H9 (cell line): ENCODE measurements around the gene MGRN1. TPM values are rescaled to one million over a fixed set of nuclear protein-coding genes. Genes with fewer than 3 reads are reported as not detected.

ENCODE experiments used
- DNase-seq: peaks from one replicate; pipeline ENCODE4 v3.0.0-alpha.2; 2017
- H2AFZ ChIP-seq: one replicate; pipeline ENCODE4 v1.6.1; 2013; ENCODE audit warnings: mild to moderate bottlenecking, low read length, control low read depth, moderate library complexity
- H2AK5ac ChIP-seq: 2 replicates; pipeline ENCODE4 v1.6.1; 2013; ENCODE audit warnings: low read length, control low read depth, mixed read lengths; ENCODE audit not compliant: insufficient read length
- H2BK120ac ChIP-seq: one replicate; pipeline ENCODE4 v1.6.1; 2013; ENCODE audit warnings: low read depth, mild to moderate bottlenecking, low read length, control low read depth, inconsistent platforms; ENCODE audit not compliant: poor library complexity, severe bottlenecking
- H2BK12ac ChIP-seq: 2 replicates; pipeline ENCODE4 v1.6.1; 2013; ENCODE audit warnings: low read length, control low read depth, mixed read lengths, low read depth; ENCODE audit not compliant: insufficient read length
- H2BK15ac ChIP-seq: 2 replicates; pipeline ENCODE4 v1.6.1; 2013; ENCODE audit warnings: low read depth, low read length, control low read depth
- H2BK20ac ChIP-seq: one replicate; pipeline ENCODE4 v1.6.1; 2013; ENCODE audit warnings: low read depth, mild to moderate bottlenecking, low read length, control low read depth, inconsistent platforms; ENCODE audit not compliant: poor library complexity, severe bottlenecking
- H2BK5ac ChIP-seq: 2 replicates; pipeline ENCODE4 v1.6.1; 2013; ENCODE audit warnings: low read length, control low read depth, mixed read lengths; ENCODE audit not compliant: insufficient read length
- H3K14ac ChIP-seq: 2 replicates; pipeline ENCODE4 v1.6.1; 2013; ENCODE audit warnings: low read length, control low read depth; ENCODE audit not compliant: insufficient read depth
- H3K18ac ChIP-seq: 2 replicates; pipeline ENCODE4 v1.6.1; 2013; ENCODE audit warnings: low read depth, mild to moderate bottlenecking, mixed read lengths, low read length, control low read depth; ENCODE audit not compliant: insufficient read length
- H3K23ac ChIP-seq: 2 replicates; pipeline ENCODE4 v1.6.1; 2013; ENCODE audit warnings: low read length, control low read depth, mixed read lengths, low read depth; ENCODE audit not compliant: insufficient read length
- H3K23me2 ChIP-seq: 2 replicates; pipeline ENCODE4 v1.6.1; 2013; ENCODE audit warnings: low read depth, mild to moderate bottlenecking, mixed read lengths, low read length, control low read depth; ENCODE audit not compliant: insufficient read length, poor library complexity, severe bottlenecking
- H3K27ac ChIP-seq: 2 replicates; pipeline ENCODE4 v1.5.1; 2013; ENCODE audit warnings: low read length, control low read depth, mixed read lengths, low read depth; ENCODE audit not compliant: insufficient read length
- H3K27me3 ChIP-seq: 2 replicates; pipeline ENCODE4 v1.6.1; 2013; ENCODE audit warnings: low read length, control low read depth, inconsistent platforms; ENCODE audit not compliant: insufficient read depth
- H3K4ac ChIP-seq: 2 replicates; pipeline ENCODE4 v1.6.1; 2013; ENCODE audit warnings: low read depth, mild to moderate bottlenecking, control low read depth, inconsistent platforms, low read length, moderate library complexity
- H3K4me1 ChIP-seq: 2 replicates; pipeline ENCODE4 v1.6.1; 2013; ENCODE audit warnings: low read length, control low read depth, inconsistent platforms; ENCODE audit not compliant: insufficient read depth
- H3K4me2 ChIP-seq: 2 replicates; pipeline ENCODE4 v1.6.1; 2013; ENCODE audit warnings: low read length, control low read depth, mixed read lengths; ENCODE audit not compliant: insufficient read length, insufficient read depth
- H3K56ac ChIP-seq: 2 replicates; pipeline ENCODE4 v1.6.1; 2013; ENCODE audit warnings: low read depth, mild to moderate bottlenecking, mixed read lengths, low read length, control low read depth; ENCODE audit not compliant: insufficient read length
- H3K79me1 ChIP-seq: 2 replicates; pipeline ENCODE4 v1.6.1; 2013; ENCODE audit warnings: low read depth, mild to moderate bottlenecking, moderate library complexity, low read length, control low read depth, inconsistent platforms; ENCODE audit not compliant: insufficient read depth, poor library complexity, severe bottlenecking
- H3K79me2 ChIP-seq: 2 replicates; pipeline ENCODE4 v1.6.1; 2013; ENCODE audit warnings: low read length, control low read depth, inconsistent platforms; ENCODE audit not compliant: insufficient read depth
- H3K9ac ChIP-seq: 2 replicates; pipeline ENCODE4 v1.6.1; 2013; ENCODE audit warnings: low read length, control low read depth, mixed read lengths; ENCODE audit not compliant: insufficient read length; ENCODE audit errors: extremely low read depth
- H3K9me3 ChIP-seq: one replicate; pipeline ENCODE4 v1.6.1; 2013; ENCODE audit warnings: low read depth, low read length, inconsistent platforms; ENCODE audit not compliant: control insufficient read depth
- H3T11ph ChIP-seq: one replicate; pipeline ENCODE4 v1.6.1; 2013; ENCODE audit warnings: mild to moderate bottlenecking, low read length, control low read depth, inconsistent platforms
- H4K20me1 ChIP-seq: one replicate; pipeline ENCODE4 v1.6.1; 2013; ENCODE audit not compliant: control insufficient read depth, insufficient read length, insufficient read depth
- H4K5ac ChIP-seq: 2 replicates; pipeline ENCODE4 v1.6.1; 2013; ENCODE audit warnings: low read depth, mild to moderate bottlenecking, mixed read lengths, low read length, control low read depth; ENCODE audit not compliant: insufficient read length
- H4K8ac ChIP-seq: replicated peaks from 2 replicates; pipeline ENCODE4 v1.6.1; 2013; ENCODE audit warnings: low read length, control low read depth, mixed read lengths, low read depth; ENCODE audit not compliant: insufficient read length
- H4K91ac ChIP-seq: 2 replicates; pipeline ENCODE4 v1.6.1; 2013; ENCODE audit warnings: low read depth, mild to moderate bottlenecking, moderate library complexity, mixed read lengths, low read length, control low read depth; ENCODE audit not compliant: insufficient read length
- H3K27ac Mint-ChIP-seq, 3 experiments: 2 replicates in 2 of 3; 3 replicates in 1 of 3; pipeline ENCODE4 v1.8.0; 2020 to 2021; ENCODE audit warnings: mixed read lengths in 3 of 3, mild to moderate bottlenecking in 1 of 3, moderate library complexity in 1 of 3
- H3K27me3 Mint-ChIP-seq: 2 replicates; pipeline ENCODE4 v1.8.0; 2021; ENCODE audit warnings: low read depth, mild to moderate bottlenecking, moderate library complexity, mixed read lengths
- H3K36me3 Mint-ChIP-seq, 3 experiments: 2 replicates in 2 of 3; 3 replicates in 1 of 3; pipeline ENCODE4 v1.8.0; 2020 to 2021; ENCODE audit warnings: low read depth in 3 of 3, mixed read lengths in 3 of 3; ENCODE audit not compliant: insufficient read depth in 1 of 3
- H3K4me1 Mint-ChIP-seq, 2 experiments: 2 replicates each; pipeline ENCODE4 v1.8.0; 2020; ENCODE audit warnings: mixed read lengths in 2 of 2
- H3K4me3 Mint-ChIP-seq, 2 experiments: 2 replicates in 1 of 2; 3 replicates in 1 of 2; pipeline ENCODE4 v1.8.0; 2020 to 2021; ENCODE audit warnings: mild to moderate bottlenecking in 2 of 2, mixed read lengths in 2 of 2, moderate library complexity in 1 of 2
- H3K9me3 Mint-ChIP-seq, 2 experiments: 2 replicates in 1 of 2; 3 replicates in 1 of 2; pipeline ENCODE4 v1.8.0; 2020; ENCODE audit warnings: mild to moderate bottlenecking in 2 of 2, mixed read lengths in 2 of 2, moderate library complexity in 1 of 2
- CTCF ChIP-seq: fragments of 200-600 bp; sonication (generic); conservative IDR thresholded peaks from 3 replicates; pipeline ENCODE4 v1.8.0; 2021; ENCODE audit warnings: antibody characterized with exemption, mild to moderate bottlenecking
- WGBS: extraction: QIAGEN DNeasy Blood & Tissue Kit; methylation state at CpG from one replicate; pipeline ENCODE4 v1.1.7; 2013; ENCODE audit warnings: missing lambda C conversion rate, low lambda C conversion rate, mixed read lengths; ENCODE audit not compliant: insufficient read length; ENCODE audit errors: extremely low coverage; 5-methylcytosine and 5-hydroxymethylcytosine counted together
- total RNA-seq: library from RNA; stranded (reverse); gene quantifications from 2 replicates; pipeline ENCODE4 v1.2.1, GENCODE V29; 2021

The MGRN1 gene
- total RNA-seq, 1 experiment from 2014 or later: 91.6 TPM

DNA sequence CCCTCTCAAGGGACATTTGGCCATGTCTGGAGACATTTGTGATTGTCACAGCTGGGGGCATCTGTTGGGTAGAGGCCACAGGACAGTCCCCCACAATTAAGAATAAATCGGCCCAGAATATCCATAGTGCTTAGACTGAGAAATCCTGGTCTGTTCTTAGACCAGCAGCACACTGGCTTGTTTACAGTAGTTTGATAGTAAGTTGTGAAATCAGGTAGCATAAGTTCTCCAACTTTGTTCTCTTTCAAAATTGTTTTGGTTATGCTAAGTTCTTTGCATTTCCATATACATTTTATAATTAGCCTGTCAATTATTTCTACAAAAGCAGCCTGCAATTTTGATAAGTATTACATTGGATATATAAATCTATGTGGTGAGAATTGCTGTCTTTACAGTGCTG lies 6.8 kb downstream of the MGRN1 start:
- Histone ChIP-seq H3K23ac (no peak overlapping the region), H3K18ac (no peak overlapping the region), H4K5ac (no peak overlapping the region), H2BK15ac (no peak overlapping the region), H4K8ac (no peak overlapping the region), H2BK120ac (no peak overlapping the region), H3T11ph (no peak overlapping the region), H3K9ac (no peak overlapping the region), H3K56ac (no peak overlapping the region), H3K79me2 (peaks cover 13% of the 10 kb centered on the region; the same call in 1 of the 2 replicates), H3K4ac (no peak overlapping the region), H3K4me2 (no peak overlapping the region), H2BK12ac (no peak overlapping the region), H3K4me1 (no peaks in the 10 kb centered on the region), H3K79me1 (peaks cover 17% of the 10 kb centered on the region), H4K20me1 (no peaks in the 10 kb centered on the region), H3K9me3 (no peaks in the 10 kb centered on the region), H4K91ac (no peak overlapping the region), H3K14ac (no peak overlapping the region), H2AK5ac (no peak overlapping the region), H2BK20ac (no peak overlapping the region), H3K23me2 (no peaks in the 10 kb centered on the region), H3K27ac (no peak overlapping the region), H3K27me3 (no peaks in the 10 kb centered on the region), H2BK5ac (no peak overlapping the region), H2AFZ (no peak overlapping the region)
- Mint-ChIP-seq H3K9me3 (peaks cover 0 to 13% of the 10 kb centered on the region in 2 experiments; a peak in 3 of 5 replicates), H3K4me3 (no peak overlapping the region), H3K27me3 (no peaks in the 10 kb centered on the region), H3K4me1 (peaks cover 10 to 12% of the 10 kb centered on the region in 2 experiments), H3K36me3 (peaks cover 22 to 34% (median 26%) of the 10 kb centered on the region in 3 experiments), H3K27ac (no peak overlapping the region)
- no CpG with 5 or more reads among the region's 1 CpG for WGBS
- no peak for DNase-seq
- no peak for TF ChIP-seq CTCF
